Activated B cell treated with CpG ODN at 0.5 μM for 24 hours (primary cell): ENCODE results near the gene CCDC38. TPM values are rescaled to one million over a fixed set of nuclear protein-coding genes. Genes with fewer than 3 reads are reported as not detected.

Experiments
- ATAC-seq: fragments of 200-7000 bp; cut with Tn5 transposase; one replicate; pipeline ENCODE4 v1.10.0; 2021; ENCODE audit warnings: low read depth, mild to moderate bottlenecking, moderate library complexity
- CTCF ChIA-PET: fragments of 350-600 bp; sonication (Branson Sonifier 250); formaldehyde crosslinking; loops from one replicate; lab custom pipeline; 2021; ENCODE audit warnings: antibody characterized with exemption; lab: Charles Lee
- POLR2A ChIA-PET: fragments of 350-600 bp; sonication (Branson Sonifier 250); formaldehyde crosslinking; loops from one replicate; lab custom pipeline; 2021; ENCODE audit warnings: antibody characterized with exemption; lab: Charles Lee
- DNase-seq: peaks from one replicate; pipeline ENCODE4 v3.0.0; 2022
- H3K27ac Mint-ChIP-seq: one replicate; pipeline ENCODE4 v1.8.0; 2020; ENCODE audit warnings: mixed read lengths
- H3K27me3 Mint-ChIP-seq: one replicate; pipeline ENCODE4 v1.8.0; 2021; ENCODE audit warnings: mixed read lengths
- H3K36me3 Mint-ChIP-seq: one replicate; pipeline ENCODE4 v1.8.0; 2021; ENCODE audit warnings: low read depth, mixed read lengths
- H3K4me1 Mint-ChIP-seq: one replicate; pipeline ENCODE4 v1.8.0; 2021; ENCODE audit warnings: mixed read lengths
- H3K4me3 Mint-ChIP-seq: one replicate; pipeline ENCODE4 v1.8.0; 2020; ENCODE audit warnings: mild to moderate bottlenecking, mixed read lengths
- H3K9me3 Mint-ChIP-seq: one replicate; pipeline ENCODE4 v1.8.0; 2020; ENCODE audit warnings: mixed read lengths
- intact Hi-C: fragments of 100-400 bp; cut with micrococcal nuclease; formaldehyde crosslinking; loops from one replicate; pipeline ENCODE4 v1.15.1; 2024
- total RNA-seq: library from RNA; stranded (reverse); gene quantifications from 2 replicates; pipeline ENCODE4 v1.2.3, GENCODE V29; 2022
- TF ChIP-seq, protein P1 (sequence below): fragments of 200-600 bp; IDR thresholded peaks from one replicate; pipeline ENCODE4 v1.8.0; 2022; ENCODE audit warnings: antibody characterized with exemption, mild to moderate bottlenecking

Gene CCDC38
- total RNA-seq, 1 donor from 2014 or later, result 0.09 TPM

DNA sequence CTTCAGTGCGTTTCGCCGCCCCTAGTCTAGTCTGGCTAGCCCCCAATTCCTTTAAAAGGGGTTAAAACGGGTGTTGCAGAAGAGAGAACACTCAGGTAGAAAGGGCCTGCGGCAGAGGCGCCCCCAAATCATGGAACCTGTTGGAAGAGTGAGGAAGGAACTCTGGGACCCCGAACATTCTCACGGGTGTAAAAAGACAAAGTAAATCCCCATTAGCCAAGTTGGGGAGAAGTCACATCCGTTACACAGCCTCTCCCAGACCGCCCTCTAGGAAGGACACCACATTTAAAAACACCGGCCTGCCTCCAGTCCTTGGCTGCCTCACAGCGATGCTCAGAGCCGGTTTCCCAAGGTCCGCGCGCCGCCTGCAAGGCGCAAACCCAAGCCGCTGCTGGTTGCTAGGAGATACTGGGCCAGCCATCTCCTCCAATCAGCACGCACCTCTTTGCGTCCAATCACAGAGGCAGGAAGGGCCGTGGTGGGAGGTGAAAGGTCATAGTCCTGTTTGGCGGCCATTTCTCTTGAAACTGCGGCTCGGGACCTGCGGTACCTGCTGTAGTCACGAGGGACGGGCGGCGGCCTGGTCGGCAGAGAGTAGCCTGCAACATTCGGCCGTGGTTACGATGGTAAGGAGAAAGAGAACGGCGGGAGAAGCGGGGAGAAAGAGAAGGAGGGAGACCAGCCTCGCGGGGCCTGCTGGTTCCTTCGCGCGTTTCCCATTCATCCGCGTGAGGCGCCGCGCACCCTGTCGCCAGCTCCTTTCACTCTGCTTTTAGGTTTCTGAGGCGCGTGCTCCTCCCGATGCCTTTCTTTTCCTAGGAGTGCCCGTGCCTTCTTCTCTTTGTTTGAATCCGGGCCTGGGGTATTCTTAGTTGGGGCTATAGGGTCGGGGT lies 83.7 kb downstream of the CCDC38 start, which contains the start of gene SNRPF:
Gene SNRPF (plus strand): TSS at position 502 of the 893 bp plus-strand sequence. CDS start 122 bp downstream, at position 624.
- no peak within 1 kb of the TSS for H3K4me3 Mint-ChIP-seq
- H3K9me3 Mint-ChIP-seq, result no peaks in the 10 kb centered on the region
- ChIA-PET CTCF (no interaction called here), POLR2A (interaction anchor here (0.6 to 1.0 kb wide), 3 partner anchors 84 to 542 kb away, joined by 3 to 4 read pairs (median 4); partner anchors contain the start of genes AMDHD1, CCDC38 and CDK17)
- ATAC-seq (peak; percentile 97), DNase-seq (peak; percentile 85)
- peak within 1 kb of the TSS; percentile 4 for H3K27ac Mint-ChIP-seq
- peaks cover 8% of the 10 kb centered on the region for H3K27me3 Mint-ChIP-seq
- intact Hi-C loops, result loop anchor here (1.0 to 10.0 kb wide), 10 partner anchors 85 to 1048 kb away; partner anchors contain the start of genes AMDHD1, FGD6, LTA4H and NEDD1
- TF ChIP-seq, protein P1, sequence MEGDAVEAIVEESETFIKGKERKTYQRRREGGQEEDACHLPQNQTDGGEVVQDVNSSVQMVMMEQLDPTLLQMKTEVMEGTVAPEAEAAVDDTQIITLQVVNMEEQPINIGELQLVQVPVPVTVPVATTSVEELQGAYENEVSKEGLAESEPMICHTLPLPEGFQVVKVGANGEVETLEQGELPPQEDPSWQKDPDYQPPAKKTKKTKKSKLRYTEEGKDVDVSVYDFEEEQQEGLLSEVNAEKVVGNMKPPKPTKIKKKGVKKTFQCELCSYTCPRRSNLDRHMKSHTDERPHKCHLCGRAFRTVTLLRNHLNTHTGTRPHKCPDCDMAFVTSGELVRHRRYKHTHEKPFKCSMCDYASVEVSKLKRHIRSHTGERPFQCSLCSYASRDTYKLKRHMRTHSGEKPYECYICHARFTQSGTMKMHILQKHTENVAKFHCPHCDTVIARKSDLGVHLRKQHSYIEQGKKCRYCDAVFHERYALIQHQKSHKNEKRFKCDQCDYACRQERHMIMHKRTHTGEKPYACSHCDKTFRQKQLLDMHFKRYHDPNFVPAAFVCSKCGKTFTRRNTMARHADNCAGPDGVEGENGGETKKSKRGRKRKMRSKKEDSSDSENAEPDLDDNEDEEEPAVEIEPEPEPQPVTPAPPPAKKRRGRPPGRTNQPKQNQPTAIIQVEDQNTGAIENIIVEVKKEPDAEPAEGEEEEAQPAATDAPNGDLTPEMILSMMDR, result no peak
- peaks cover 12% of the 10 kb centered on the region for H3K4me1 Mint-ChIP-seq
- H3K36me3 Mint-ChIP-seq, result peaks cover 29% of the 10 kb centered on the region

DNA sequence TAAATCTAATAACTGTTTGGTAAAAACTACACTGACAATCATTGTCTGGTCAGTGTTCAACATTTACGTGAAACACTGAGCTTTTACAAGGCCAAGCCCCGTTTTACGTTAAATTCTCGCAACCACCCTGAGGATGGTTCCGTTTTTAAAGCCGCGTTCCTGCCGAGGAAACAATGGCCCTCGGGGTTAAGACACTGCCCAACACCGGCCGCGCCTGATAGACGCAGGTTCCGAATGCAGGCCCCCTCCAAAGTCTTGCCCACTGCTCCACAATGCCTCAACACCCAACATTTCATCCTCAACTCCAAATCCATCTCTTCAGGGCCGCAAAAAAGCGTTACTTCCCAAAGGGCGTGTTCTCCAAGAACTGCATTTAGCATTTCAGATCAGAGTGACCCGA lies 84.6 kb downstream of the CCDC38 start:
- peaks cover 8% of the 10 kb centered on the region for H3K27me3 Mint-ChIP-seq
- TF ChIP-seq, protein P1, result no peak
- H3K4me1 Mint-ChIP-seq, result peaks cover 8% of the 10 kb centered on the region
- DNase-seq (no peak), ATAC-seq (no peak)
- H3K4me3 Mint-ChIP-seq, result no peak overlapping the region
- intact Hi-C loops, result loop anchor here (1.0 to 10.0 kb wide), 8 partner anchors 86 to 1049 kb away; partner anchors contain the start of genes AMDHD1, FGD6, NEDD1 and VEZT
- H3K27ac Mint-ChIP-seq, result peak overlapping the region; percentile 4
- CTCF ChIA-PET, result no interaction called here
- no peaks in the 10 kb centered on the region for H3K9me3 Mint-ChIP-seq
- POLR2A ChIA-PET, result no interaction called here
- H3K36me3 Mint-ChIP-seq, result peaks cover 21% of the 10 kb centered on the region

DNA sequence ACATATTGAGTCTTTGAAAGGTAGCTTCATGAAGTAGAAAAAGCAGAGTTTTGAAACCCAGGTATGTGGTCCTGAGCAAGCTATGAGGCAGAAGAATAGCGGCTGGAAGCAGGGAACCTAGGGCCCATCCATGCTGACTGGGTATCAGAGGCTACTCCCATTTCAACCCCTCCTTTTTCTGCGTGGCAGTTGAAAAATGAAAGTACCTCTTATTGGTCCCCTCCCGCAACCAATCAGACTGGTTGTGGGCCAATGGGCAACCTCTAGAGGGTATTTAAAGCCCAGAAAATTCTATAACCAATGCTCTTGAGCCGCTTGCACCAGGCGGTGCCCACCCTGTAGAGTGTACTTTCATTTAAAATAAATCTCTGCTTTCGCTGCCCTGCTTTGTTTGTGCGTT lies 85.3 kb downstream of the CCDC38 start:
- peaks cover 15% of the 10 kb centered on the region for H3K36me3 Mint-ChIP-seq
- peaks cover 8% of the 10 kb centered on the region for H3K4me1 Mint-ChIP-seq
- no peak overlapping the region for H3K27ac Mint-ChIP-seq
- ChIA-PET CTCF (no interaction called here), POLR2A (no interaction called here)
- no peak overlapping the region for H3K4me3 Mint-ChIP-seq
- no peak for DNase-seq
- H3K9me3 Mint-ChIP-seq, result no peaks in the 10 kb centered on the region
- H3K27me3 Mint-ChIP-seq, result peaks cover 8% of the 10 kb centered on the region
- intact Hi-C loops, result loop anchor here (5.0 to 10.0 kb wide), 3 partner anchors 360 to 658 kb away; partner anchors contain the start of genes FGD6 and VEZT
- TF ChIP-seq, protein P1, result no peak
- ATAC-seq, result no peak

DNA sequence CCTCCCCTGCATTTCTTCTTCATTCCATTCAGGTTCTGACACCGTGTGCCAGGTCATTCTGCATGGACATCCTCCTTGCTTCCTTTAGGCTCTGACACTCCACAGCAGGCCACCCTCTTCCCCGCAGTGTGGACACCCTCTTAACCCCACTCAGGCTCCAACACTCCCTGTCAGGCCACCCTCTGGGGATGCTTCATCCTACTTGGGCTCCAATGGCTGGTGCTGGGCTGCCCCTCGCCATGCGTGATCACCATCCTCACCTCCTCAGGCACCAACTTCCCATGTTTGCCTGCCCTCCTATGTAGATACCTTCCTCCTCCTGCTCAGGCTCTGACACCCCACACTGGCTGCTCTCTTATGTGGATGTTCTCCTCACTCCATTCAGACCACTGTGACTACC lies 90.3 kb downstream of the CCDC38 start:
- Mint-ChIP-seq H3K27me3 (peaks cover 9% of the 10 kb centered on the region), H3K4me3 (no peak overlapping the region), H3K27ac (no peak overlapping the region), H3K9me3 (no peaks in the 10 kb centered on the region), H3K36me3 (no peaks in the 10 kb centered on the region), H3K4me1 (no peaks in the 10 kb centered on the region)
- TF ChIP-seq, protein P1, result no peak
- ATAC-seq (no peak), DNase-seq (no peak)
- POLR2A ChIA-PET, result no interaction called here
- intact Hi-C loops, result loop anchor here (10.0 kb wide), 1 partner anchor 663 kb away; no protein-coding TSS in a partner anchor
- CTCF ChIA-PET, result no interaction called here

DNA sequence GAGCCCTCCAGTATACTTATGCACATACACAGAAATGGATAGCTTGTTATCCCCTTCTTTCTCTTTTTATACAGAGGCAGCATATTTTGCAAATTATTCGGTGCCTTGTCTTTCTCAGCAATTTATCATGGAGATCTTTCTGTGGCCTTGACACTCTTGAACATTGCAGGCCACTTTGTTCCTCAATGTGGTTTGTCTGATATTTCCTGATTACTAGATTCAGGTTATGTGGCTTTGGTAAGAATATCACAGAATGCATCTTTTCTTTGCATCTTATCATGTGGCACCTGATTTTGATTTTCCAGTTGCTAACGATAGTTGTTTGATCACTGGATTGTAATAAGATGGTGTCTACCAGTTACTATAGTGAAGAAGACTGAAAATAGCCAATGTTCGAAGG lies 90.8 kb downstream of the CCDC38 start:
- TF ChIP-seq, protein P1, result no peak
- no peak for ATAC-seq
- intact Hi-C loops, result loop anchor here (10.0 kb wide), 1 partner anchor 663 kb away; no protein-coding TSS in a partner anchor
- DNase-seq, result no peak
- H3K27ac Mint-ChIP-seq, result no peak overlapping the region
- H3K27me3 Mint-ChIP-seq, result peaks cover 13% of the 10 kb centered on the region
- H3K4me3 Mint-ChIP-seq, result no peak overlapping the region
- H3K9me3 Mint-ChIP-seq, result no peaks in the 10 kb centered on the region
- CTCF ChIA-PET, result no interaction called here
- no peaks in the 10 kb centered on the region for H3K4me1 Mint-ChIP-seq
- H3K36me3 Mint-ChIP-seq, result no peaks in the 10 kb centered on the region
- POLR2A ChIA-PET, result no interaction called here
